GM21360 (cell line): Measurements from ENCODE around the gene RTN3.
"Not testable (repeated sequence)": the region's sequence is repeated elsewhere in the genome, so short reads cannot be mapped to it uniquely, and the experiment has no call there.

Source experiments
- ATAC-seq: cut with Tn5 transposase; IDR thresholded peaks from one replicate; pipeline ENCODE4 v1.9.1; 2021; ENCODE audit warnings: mild to moderate bottlenecking, moderate library complexity; ENCODE audit not compliant: unreplicated experiment

Gene RTN3

GRCh38 chr11:63767565-63768236, 86.4 kb downstream of the RTN3 start:
- no peak for ATAC-seq

GRCh38 chr11:63768237-63769041, 87.1 kb downstream of the RTN3 start, which contains the start of gene ZFTA:
ZFTA (minus strand) TSS chr11:63768775; CDS start chr11:63768622, 153 bp downstream.
- ATAC-seq, result peak; percentile 44

- ATAC-seq, result peak; percentile 33
Observed at GRCh38 chr11:63769042-63769713, 87.9 kb downstream of the RTN3 start.

- no peak for ATAC-seq
Observed at GRCh38 chr11:63769714-63770455, 88.6 kb downstream of the RTN3 start.

GRCh38 chr11:63770763-63771162, 89.5 kb downstream of the RTN3 start:
- ATAC-seq, result no peak

- not testable (repeated sequence) for ATAC-seq
Observed at GRCh38 chr11:63771741-63772318, 90.5 kb downstream of the RTN3 start.

- ATAC-seq, result no peak
Observed at GRCh38 chr11:63775191-63775590, 93.9 kb downstream of the RTN3 start.

- no peak for ATAC-seq
Observed at GRCh38 chr11:63779039-63779438, 97.7 kb downstream of the RTN3 start.

GRCh38 chr11:63782749-63783148, 101.4 kb downstream of the RTN3 start:
- ATAC-seq, result no peak

GRCh38 chr11:63783925-63784592, 102.8 kb downstream of the RTN3 start:
- ATAC-seq, result no peak

GRCh38 chr11:63785823-63786222, 104.5 kb downstream of the RTN3 start:
- no peak for ATAC-seq

- no peak for ATAC-seq
Observed at GRCh38 chr11:63791495-63792167, 110.3 kb downstream of the RTN3 start.

- ATAC-seq, result no peak
Observed at GRCh38 chr11:63793161-63793560, 111.9 kb downstream of the RTN3 start.

- no peak for ATAC-seq
Observed at GRCh38 chr11:63795066-63795465, 113.8 kb downstream of the RTN3 start.

- no peak for ATAC-seq
Observed at GRCh38 chr11:63800921-63801320, 119.6 kb downstream of the RTN3 start.

GRCh38 chr11:63802637-63803414, 121.5 kb downstream of the RTN3 start:
- no peak for ATAC-seq

GRCh38 chr11:63804259-63804658, 123.0 kb downstream of the RTN3 start:
- no peak for ATAC-seq

GRCh38 chr11:63805844-63806415, 124.6 kb downstream of the RTN3 start:
- no peak for ATAC-seq
